NCI-H2227 (cell line): ENCODE measurements around the gene KLHL20.
"Not testable (repeated sequence)": the region's sequence is repeated elsewhere in the genome, so short reads cannot be mapped to it uniquely, and the experiment has no call there.

ENCODE experiments used
- DNase-seq: peaks from one replicate; lab custom pipeline; 2025; ENCODE audit not compliant: unreplicated experiment; lab: John Stamatoyannopoulos, UW

KLHL20 gene

DNA sequence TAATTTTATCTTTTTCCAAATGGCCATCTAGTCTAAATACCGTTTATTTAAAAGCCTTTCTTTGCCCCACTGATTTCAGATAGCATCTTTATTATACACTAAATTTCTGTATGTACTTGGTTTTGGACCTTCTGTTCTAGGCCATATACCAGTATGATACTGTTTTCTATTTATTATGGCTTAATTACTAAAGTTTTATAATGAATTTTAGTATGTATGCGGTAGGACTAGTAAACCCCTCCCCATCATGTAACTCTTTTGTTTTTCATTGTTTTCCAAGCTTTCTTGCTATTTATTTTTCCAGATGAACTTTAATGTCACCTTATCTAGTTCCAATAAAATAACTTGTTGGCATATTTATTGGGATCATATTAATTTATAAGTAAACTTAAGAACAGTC lies 29.9 kb downstream of the KLHL20 start:
- no peak for DNase-seq

DNA sequence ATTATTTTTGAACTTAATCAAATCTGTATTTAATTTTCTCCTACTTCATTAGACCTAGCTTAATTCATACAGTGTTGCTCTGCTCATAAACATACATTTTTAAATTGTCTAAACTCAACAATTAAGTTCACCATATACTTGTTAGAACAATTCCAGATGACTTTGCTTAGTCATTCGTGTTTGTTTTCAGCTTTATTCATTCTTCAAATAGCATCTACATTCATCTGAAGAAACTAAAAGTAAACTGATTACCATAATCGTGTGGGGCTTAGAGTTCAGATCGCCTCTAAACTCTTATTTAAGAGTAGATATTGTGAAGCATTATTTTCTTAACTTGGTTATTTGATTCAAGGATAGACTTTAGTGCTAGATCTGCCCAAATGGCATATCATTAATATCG lies 34.4 kb downstream of the KLHL20 start:
- no peak for DNase-seq

DNA sequence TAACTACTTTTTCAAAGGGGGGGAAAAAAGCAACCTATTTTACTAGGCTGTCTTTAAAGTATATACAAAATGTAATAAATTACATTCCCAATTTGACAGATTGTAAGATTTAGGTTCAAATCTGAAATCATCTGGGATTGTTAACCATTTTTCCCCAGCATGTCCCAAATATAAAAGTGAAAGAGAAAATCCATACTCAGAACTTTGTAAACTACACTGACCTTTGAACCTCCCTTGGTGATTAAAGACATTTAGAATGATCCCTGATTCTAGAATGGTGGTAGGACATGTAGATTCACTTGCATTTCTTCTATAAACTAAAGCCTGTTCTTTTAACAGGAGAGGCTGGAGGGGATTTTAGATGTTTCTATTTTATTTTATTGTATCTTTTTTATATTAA lies 39.0 kb downstream of the KLHL20 start:
- no peak for DNase-seq

DNA sequence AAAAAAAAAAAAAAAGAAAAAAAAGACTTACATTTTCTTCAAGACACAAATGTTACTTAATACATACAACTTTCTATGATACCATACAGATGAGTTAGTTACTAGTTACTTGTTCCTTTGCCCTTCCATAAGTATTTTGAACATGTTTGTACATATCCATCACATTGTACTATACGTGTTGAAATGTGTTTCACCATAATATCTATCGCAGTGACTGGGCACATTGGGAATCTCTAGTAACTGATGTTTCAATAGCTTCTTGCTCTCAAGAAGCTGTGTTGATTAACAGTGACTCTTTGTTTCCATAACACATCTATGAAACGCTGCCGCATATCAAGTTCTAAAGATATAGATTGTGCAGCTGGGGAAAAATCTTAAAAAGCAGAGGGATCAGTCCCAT lies 42.9 kb downstream of the KLHL20 start:
- no peak for DNase-seq

DNA sequence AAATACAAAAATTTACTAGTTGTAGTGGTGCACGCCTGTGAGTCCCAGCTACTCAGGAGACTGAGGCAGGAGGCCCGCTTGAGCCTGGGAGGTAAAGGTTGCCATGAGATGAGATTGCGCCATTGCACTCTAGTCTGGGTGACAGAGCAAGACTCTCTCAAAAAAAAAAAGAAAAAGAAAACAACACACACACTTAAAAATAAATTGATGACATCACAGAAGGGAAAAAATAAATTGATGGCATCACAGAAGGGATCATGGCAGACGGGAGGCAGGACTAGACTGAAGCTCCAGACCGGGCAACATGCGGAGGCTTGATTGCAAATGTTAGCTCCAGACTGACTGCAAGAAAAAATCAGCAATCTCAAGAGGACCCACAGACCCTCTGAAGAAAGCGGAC lies 43.3 kb downstream of the KLHL20 start:
- DNase-seq: no peak

- DNase-seq: no peak
Observed at GRCh38 chr1:173758980-173759379, 44.2 kb downstream of the KLHL20 start.

- not testable (repeated sequence) for DNase-seq
Observed at GRCh38 chr1:173764331-173764730, 49.5 kb downstream of the KLHL20 start.

- DNase-seq: no peak
Observed at GRCh38 chr1:173768206-173768605, 53.4 kb downstream of the KLHL20 start.

- no peak for DNase-seq
Observed at GRCh38 chr1:173768827-173769226, 54.0 kb downstream of the KLHL20 start.

GRCh38 chr1:173770330-173770729 lies 55.5 kb downstream of the KLHL20 start:
- DNase-seq: not testable (repeated sequence)

DNA sequence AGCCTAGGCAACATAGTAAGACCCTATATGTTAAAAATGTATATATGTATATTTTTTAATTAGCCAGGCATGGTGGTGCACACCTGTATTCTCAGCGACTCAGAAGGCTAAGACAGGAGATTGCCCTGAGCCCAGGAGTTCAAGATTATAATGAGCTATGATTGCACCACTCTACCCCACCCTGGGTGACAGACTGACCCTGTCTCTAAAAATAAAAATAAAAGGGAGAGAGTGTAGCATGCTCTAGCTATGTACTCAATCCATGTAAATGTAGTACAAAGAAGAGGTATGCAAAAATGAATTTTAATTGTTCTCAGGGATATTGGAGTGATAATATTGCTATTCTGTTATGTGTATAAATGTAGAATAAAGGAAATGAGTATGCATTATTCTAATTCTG lies 56.8 kb downstream of the KLHL20 start:
- no peak for DNase-seq

DNA sequence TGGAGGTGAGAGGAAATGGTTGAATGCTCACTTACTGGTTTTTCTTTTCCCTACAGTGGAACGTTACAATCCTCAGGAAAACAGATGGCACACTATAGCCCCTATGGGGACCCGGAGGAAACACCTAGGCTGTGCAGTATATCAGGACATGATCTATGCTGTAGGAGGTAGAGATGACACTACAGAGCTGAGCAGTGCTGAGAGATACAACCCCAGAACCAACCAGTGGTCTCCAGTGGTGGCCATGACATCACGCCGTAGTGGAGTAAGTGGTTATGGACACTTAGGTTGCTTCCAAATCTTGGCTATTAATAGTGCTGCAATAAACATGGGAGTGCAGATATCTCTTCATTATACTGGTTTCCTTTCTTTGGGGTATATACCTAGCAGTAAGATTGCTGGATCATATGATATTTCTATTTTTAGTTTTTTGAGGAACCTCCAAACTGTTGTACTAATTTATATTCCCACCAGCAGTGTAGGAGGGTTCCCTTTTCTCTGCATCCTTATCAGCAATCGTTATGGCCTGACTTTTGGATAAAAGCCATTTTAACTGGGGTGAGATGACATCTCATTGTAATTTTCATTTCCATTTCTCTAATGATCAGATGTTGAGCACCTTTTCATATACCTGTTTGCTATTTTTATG lies 60.9 kb downstream of the KLHL20 start:
- no peak for DNase-seq

DNA sequence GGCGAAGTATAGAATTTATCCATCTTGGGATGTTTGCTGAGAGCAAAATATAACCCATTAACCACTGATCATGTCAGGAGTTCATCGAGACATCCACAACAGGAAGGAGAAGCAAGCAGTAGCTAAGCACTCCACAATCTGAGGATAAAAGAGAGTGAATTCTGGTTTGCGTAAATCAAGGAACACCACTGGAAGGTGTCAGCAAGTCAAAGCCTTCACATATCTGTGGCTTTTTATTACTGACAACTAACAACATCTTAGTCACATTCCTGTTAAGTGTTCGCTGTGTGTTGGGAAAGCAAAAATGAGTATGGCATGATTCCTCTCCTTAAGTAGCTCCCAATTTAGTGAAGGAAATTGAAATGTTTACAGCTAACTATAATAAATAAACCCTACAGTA lies 65.2 kb downstream of the KLHL20 start:
- no peak for DNase-seq

DNA sequence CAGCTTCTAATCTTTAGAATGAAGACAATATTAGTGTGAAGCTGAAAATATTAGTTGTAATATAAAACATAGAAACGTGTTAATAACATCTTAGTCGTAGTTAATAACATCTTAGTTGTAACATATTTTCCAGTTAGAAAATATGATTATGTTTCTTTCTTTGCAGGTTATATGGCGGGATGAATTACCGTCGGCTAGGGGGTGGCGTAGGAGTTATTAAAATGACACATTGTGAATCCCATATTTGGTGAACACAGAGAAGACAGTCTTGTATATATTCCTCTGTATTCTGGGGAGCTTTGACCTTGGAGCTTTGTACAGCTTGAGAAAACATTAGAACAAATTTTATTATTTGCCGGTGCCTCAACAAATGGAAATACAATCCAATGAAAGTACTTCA lies 70.2 kb downstream of the KLHL20 start:
- no peak for DNase-seq

GRCh38 chr1:173789841-173790240 lies 75.1 kb downstream of the KLHL20 start:
- no peak for DNase-seq

- no peak for DNase-seq
Observed at GRCh38 chr1:173798078-173798477, 83.3 kb downstream of the KLHL20 start.

DNA sequence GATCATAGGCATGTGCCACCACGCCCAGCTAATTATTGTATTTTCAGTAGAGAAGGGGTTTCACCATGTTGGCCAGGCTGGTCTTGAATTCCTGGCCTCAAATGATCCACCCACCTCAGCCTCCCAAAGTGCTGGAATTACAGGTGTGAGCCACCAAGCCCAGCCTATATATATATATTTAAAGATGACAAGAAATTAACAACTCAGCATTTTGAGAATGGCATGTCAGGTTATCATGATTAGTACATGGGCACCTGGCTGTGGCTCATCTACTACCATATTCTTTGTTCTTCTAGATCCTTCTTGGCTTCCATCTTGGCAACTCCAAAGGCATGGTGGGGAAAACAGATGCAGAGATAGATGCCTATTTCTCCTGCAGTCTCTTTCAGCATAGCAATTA lies 85.2 kb downstream of the KLHL20 start:
- not testable (repeated sequence) for DNase-seq

DNA sequence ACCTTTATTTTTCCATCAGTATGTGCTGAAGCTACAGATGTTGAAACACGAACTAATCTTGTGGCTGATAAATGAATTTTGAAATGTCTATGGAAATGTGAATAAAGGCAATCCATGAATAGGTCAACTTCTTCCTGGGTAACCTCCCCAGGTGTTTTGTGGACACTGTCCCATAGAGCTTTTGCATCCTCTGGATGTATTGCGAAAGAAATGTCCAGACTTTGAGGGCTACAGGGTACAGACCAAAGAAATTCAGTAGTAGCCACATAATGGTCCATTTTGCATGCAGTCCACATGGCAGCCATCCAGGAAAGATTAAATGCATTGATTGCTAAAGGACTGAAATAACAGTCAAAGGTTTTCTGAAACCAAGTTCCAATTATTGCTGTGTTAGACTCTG lies 88.2 kb downstream of the KLHL20 start:
- DNase-seq: no peak

- not testable (repeated sequence) for DNase-seq
Observed at GRCh38 chr1:173813654-173814053, 98.9 kb downstream of the KLHL20 start.

DNA sequence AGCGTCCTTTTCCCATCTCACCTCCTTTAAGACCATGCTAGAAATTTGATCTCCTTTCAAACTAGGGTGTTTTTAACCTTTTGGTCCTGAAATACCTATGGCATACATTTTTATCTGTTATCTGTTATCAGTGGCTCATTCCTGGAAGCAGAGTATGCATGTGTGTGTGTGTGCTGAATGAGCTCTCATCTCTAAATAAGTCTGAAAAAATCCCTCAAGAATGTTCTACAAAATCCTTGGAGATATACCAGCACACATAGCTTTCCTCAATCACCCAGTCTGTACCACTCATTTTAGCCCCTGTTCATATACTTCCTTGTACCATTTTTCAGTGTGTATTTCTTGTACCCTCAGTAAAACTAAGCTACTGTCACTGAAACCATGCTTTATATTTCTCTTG lies 103.7 kb downstream of the KLHL20 start:
- no peak for DNase-seq

DNA sequence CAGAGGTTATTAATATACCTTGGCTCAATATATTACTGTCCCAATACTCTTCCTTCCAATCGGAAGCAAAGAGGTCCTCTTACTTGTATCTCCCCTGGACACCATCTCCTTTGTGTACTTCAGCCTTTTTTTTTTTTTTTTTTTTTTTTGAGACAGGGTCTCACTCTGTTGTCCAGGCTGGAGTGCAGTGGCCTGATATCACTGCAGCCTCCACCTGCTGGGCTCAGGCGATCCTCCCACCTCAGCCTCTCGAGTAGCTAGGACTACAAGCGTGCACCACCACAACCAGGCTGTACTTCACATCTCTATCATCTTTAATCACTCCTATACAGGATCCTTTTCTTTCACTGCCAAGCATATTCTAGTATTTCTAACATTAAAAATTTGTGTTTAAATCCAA lies 106.9 kb downstream of the KLHL20 start:
- no peak for DNase-seq

- DNase-seq: no peak
Observed at GRCh38 chr1:173823781-173824314, 109.1 kb downstream of the KLHL20 start.
